ENCODE results near the gene CTBP2.
"Not testable (repeated sequence)": the region's sequence is repeated elsewhere in the genome, so short reads cannot be mapped to it uniquely, and the experiment has no call there.

Gene CTBP2

GRCh38 chr10:125082471-125082870, 77.9 kb downstream of the CTBP2 start:
- DNase-seq = not testable (repeated sequence)

- no peak for DNase-seq
Observed at GRCh38 chr10:125081931-125082330, 78.4 kb downstream of the CTBP2 start.

GRCh38 chr10:125080984-125081383, 79.4 kb downstream of the CTBP2 start:
- no peak for DNase-seq

GRCh38 chr10:125080296-125080695, 80.1 kb downstream of the CTBP2 start:
- DNase-seq = no peak

- DNase-seq = no peak
Observed at GRCh38 chr10:125079091-125079600, 81.2 kb downstream of the CTBP2 start.

GRCh38 chr10:125076891-125077541, 83.3 kb downstream of the CTBP2 start:
- DNase-seq = no peak

GRCh38 chr10:125076121-125076825, 84.1 kb downstream of the CTBP2 start:
- DNase-seq = no peak

GRCh38 chr10:125073996-125074395, 86.4 kb downstream of the CTBP2 start:
- DNase-seq = no peak

- no peak for DNase-seq
Observed at GRCh38 chr10:125072794-125073193, 87.6 kb downstream of the CTBP2 start.

GRCh38 chr10:125071008-125071407, 89.4 kb downstream of the CTBP2 start:
- no peak for DNase-seq

- no peak for DNase-seq
Observed at GRCh38 chr10:125068406-125068805, 92.0 kb downstream of the CTBP2 start.

- DNase-seq = no peak
Observed at GRCh38 chr10:125067764-125068163, 92.6 kb downstream of the CTBP2 start.

GRCh38 chr10:125066764-125067450, 93.5 kb downstream of the CTBP2 start:
- DNase-seq = no peak

- peak; percentile 13 for DNase-seq
Observed at GRCh38 chr10:125064681-125065492, 95.5 kb downstream of the CTBP2 start.

GRCh38 chr10:125063256-125063925, 97.0 kb downstream of the CTBP2 start:
- no peak for DNase-seq

GRCh38 chr10:125062914-125063230, 97.5 kb downstream of the CTBP2 start:
- DNase-seq = no peak

- no peak for DNase-seq
Observed at GRCh38 chr10:125062227-125062913, 98.0 kb downstream of the CTBP2 start.

GRCh38 chr10:125061557-125062226, 98.7 kb downstream of the CTBP2 start:
- DNase-seq = no peak

- DNase-seq = peak; percentile 24
Observed at GRCh38 chr10:125060826-125061556, 99.4 kb downstream of the CTBP2 start.

GRCh38 chr10:125060482-125060825, 99.9 kb downstream of the CTBP2 start:
- DNase-seq = no peak

- DNase-seq = no peak
Observed at GRCh38 chr10:125060026-125060425, 100.3 kb downstream of the CTBP2 start.

All from CD4-positive, alpha-beta T cell treated with Interleukin-4 for 4 hours (primary cell).